Measurements from ENCODE around the gene HDHD5. TPM values are rescaled to one million over a fixed set of nuclear protein-coding genes. Genes with fewer than 3 reads are reported as not detected.

Gene HDHD5
- total RNA-seq, 4 donors from 2014 or later = 38.5 to 58.3 (median 44.5) TPM

DNA sequence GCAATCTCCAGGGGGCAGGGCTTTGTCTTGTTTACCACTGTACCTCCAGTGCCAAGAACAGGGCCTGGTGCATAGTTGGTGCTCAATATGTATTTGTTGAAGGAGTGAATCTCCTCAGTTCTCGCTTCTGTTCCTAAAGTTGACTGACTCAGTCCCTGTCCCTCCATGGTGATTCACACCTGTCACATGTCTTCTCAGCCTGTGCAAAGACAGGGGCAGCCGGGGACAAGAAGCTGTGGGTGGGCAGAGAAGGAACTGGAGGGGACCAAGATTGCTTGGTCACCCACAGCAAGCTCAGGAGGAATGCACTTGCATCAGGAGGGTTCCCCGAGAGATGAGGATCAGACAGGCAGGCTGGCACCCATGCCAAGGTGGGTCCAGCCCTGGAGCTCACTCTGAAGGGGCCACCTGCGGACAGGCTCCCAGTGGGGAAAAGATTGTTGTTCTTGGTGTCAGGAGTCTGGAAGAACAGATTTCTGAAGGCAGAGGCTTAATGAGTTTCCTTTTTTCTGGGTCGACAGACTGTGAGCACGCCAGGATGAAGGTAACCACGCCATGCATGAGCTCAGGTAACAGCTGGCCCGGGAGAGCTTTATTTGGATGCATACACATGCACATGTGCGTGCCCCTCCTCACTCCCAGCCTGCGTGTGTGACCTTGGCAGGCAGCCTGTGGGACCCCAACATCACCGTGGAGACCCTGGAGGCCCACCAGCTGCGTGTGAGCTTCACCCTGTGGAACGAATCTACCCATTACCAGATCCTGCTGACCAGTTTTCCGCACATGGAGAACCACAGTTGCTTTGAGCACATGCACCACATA, 57.4 kb downstream of the HDHD5 start:
- TF ChIP-seq, protein P1, sequence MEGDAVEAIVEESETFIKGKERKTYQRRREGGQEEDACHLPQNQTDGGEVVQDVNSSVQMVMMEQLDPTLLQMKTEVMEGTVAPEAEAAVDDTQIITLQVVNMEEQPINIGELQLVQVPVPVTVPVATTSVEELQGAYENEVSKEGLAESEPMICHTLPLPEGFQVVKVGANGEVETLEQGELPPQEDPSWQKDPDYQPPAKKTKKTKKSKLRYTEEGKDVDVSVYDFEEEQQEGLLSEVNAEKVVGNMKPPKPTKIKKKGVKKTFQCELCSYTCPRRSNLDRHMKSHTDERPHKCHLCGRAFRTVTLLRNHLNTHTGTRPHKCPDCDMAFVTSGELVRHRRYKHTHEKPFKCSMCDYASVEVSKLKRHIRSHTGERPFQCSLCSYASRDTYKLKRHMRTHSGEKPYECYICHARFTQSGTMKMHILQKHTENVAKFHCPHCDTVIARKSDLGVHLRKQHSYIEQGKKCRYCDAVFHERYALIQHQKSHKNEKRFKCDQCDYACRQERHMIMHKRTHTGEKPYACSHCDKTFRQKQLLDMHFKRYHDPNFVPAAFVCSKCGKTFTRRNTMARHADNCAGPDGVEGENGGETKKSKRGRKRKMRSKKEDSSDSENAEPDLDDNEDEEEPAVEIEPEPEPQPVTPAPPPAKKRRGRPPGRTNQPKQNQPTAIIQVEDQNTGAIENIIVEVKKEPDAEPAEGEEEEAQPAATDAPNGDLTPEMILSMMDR (IDR thresholded peaks at IDR 0.05) = no peak
- TF ChIP-seq POLR2A (IDR thresholded peaks at IDR 0.05) (no peak), POLR2AphosphoS5 (IDR thresholded peaks at IDR 0.05) (no peak), EP300 (IDR thresholded peaks at IDR 0.05) (no peak)
- Histone ChIP-seq H3K27ac (no peak overlapping the region), H3K9me3 (no peaks in the 10 kb centered on the region), H3K36me3 (peaks cover 93% of the 10 kb centered on the region), H3K27me3 (no peaks in the 10 kb centered on the region), H3K4me1 (no peaks in the 10 kb centered on the region), H3K4me3 (no peak overlapping the region)
- no peak for DNase-seq (ENCODE audit: low spot score in 2 of 2)
- WGBS = 93% methylated on average over 14 of the region's 14 CpGs

GRCh38 chr22:17100621-17101020, 58.5 kb downstream of the HDHD5 start:
- no peak for TF ChIP-seq POLR2AphosphoS5 (IDR thresholded peaks at IDR 0.05)
- TF ChIP-seq EP300 (IDR thresholded peaks at IDR 0.05) = no peak
- TF ChIP-seq, protein P1 (IDR thresholded peaks at IDR 0.05) = no peak
- TF ChIP-seq POLR2A (IDR thresholded peaks at IDR 0.05) = no peak
- peaks cover 83% of the 10 kb centered on the region for H3K36me3 ChIP-seq
- no peak overlapping the region for H3K27ac ChIP-seq
- H3K4me1 ChIP-seq = no peaks in the 10 kb centered on the region
- H3K4me3 ChIP-seq = no peak overlapping the region
- DNase-seq (ENCODE audit: low spot score in 2 of 2) = no peak
- WGBS = 82% methylated on average over 6 of the region's 6 CpGs
- H3K9me3 ChIP-seq = no peaks in the 10 kb centered on the region
- no peaks in the 10 kb centered on the region for H3K27me3 ChIP-seq

GRCh38 chr22:17098379-17098819, 60.7 kb downstream of the HDHD5 start:
- Histone ChIP-seq H3K9me3 (no peaks in the 10 kb centered on the region), H3K27me3 (no peaks in the 10 kb centered on the region), H3K4me1 (no peaks in the 10 kb centered on the region), H3K36me3 (peaks cover 64% of the 10 kb centered on the region), H3K27ac (no peak overlapping the region), H3K4me3 (no peak overlapping the region)
- TF ChIP-seq POLR2A (IDR thresholded peaks at IDR 0.05) (no peak), EP300 (IDR thresholded peaks at IDR 0.05) (no peak), POLR2AphosphoS5 (IDR thresholded peaks at IDR 0.05) (no peak)
- TF ChIP-seq, protein P1 (IDR thresholded peaks at IDR 0.05) = no peak
- WGBS = 62% methylated on average over 7 of the region's 7 CpGs
- no peak for DNase-seq (ENCODE audit: low spot score in 2 of 2)

- WGBS = 96% methylated on average over 5 of the region's 6 CpGs
- H3K4me3 ChIP-seq = no peak overlapping the region
- no peaks in the 10 kb centered on the region for H3K4me1 ChIP-seq
- H3K9me3 ChIP-seq = no peaks in the 10 kb centered on the region
- TF ChIP-seq, protein P1 (IDR thresholded peaks at IDR 0.05) = no peak
- no peak for TF ChIP-seq POLR2A (IDR thresholded peaks at IDR 0.05)
- no peak for TF ChIP-seq POLR2AphosphoS5 (IDR thresholded peaks at IDR 0.05)
- TF ChIP-seq EP300 (IDR thresholded peaks at IDR 0.05) = no peak
- H3K36me3 ChIP-seq = peaks cover 57% of the 10 kb centered on the region
- no peak for DNase-seq (ENCODE audit: low spot score in 2 of 2)
- H3K27me3 ChIP-seq = no peaks in the 10 kb centered on the region
- H3K27ac ChIP-seq = no peak overlapping the region
Observed at GRCh38 chr22:17097701-17098100, 61.4 kb downstream of the HDHD5 start.

GRCh38 chr22:17097062-17097461, 62.0 kb downstream of the HDHD5 start:
- Histone ChIP-seq H3K9me3 (no peaks in the 10 kb centered on the region), H3K27ac (no peak overlapping the region), H3K4me1 (no peaks in the 10 kb centered on the region), H3K36me3 (peaks cover 51% of the 10 kb centered on the region), H3K4me3 (no peak overlapping the region), H3K27me3 (no peaks in the 10 kb centered on the region)
- peak in 1 of 2 donors; percentile 13 for DNase-seq (ENCODE audit: low spot score in 2 of 2)
- TF ChIP-seq EP300 (IDR thresholded peaks at IDR 0.05) (no peak), POLR2A (IDR thresholded peaks at IDR 0.05) (no peak), POLR2AphosphoS5 (IDR thresholded peaks at IDR 0.05) (no peak)
- TF ChIP-seq, protein P1 (IDR thresholded peaks at IDR 0.05) = no peak
- 84% methylated on average over 6 of the region's 6 CpGs for WGBS

Measured in suprapubic skin (tissue), 4 donors.